Measurements from ENCODE around the gene PLEKHM3.
"Not testable (repeated sequence)": the region's sequence is repeated elsewhere in the genome, so short reads cannot be mapped to it uniquely, and the experiment has no call there.

PLEKHM3 gene

GRCh38 chr2:207812726-207813080, 212.6 kb downstream of the PLEKHM3 start:
- TF ChIP-seq POLR2A (IDR thresholded peaks at IDR 0.05; ENCODE audit: extremely low read depth, insufficient read length) (no peak), MYC (IDR thresholded peaks at IDR 0.05; ENCODE audit: low read depth, low read length) (no peak)
- TF ChIP-seq, protein P1, sequence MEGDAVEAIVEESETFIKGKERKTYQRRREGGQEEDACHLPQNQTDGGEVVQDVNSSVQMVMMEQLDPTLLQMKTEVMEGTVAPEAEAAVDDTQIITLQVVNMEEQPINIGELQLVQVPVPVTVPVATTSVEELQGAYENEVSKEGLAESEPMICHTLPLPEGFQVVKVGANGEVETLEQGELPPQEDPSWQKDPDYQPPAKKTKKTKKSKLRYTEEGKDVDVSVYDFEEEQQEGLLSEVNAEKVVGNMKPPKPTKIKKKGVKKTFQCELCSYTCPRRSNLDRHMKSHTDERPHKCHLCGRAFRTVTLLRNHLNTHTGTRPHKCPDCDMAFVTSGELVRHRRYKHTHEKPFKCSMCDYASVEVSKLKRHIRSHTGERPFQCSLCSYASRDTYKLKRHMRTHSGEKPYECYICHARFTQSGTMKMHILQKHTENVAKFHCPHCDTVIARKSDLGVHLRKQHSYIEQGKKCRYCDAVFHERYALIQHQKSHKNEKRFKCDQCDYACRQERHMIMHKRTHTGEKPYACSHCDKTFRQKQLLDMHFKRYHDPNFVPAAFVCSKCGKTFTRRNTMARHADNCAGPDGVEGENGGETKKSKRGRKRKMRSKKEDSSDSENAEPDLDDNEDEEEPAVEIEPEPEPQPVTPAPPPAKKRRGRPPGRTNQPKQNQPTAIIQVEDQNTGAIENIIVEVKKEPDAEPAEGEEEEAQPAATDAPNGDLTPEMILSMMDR (IDR thresholded peaks at IDR 0.05; ENCODE audit: low read depth, low read length): no peak
- TF ChIP-seq, protein P2, sequence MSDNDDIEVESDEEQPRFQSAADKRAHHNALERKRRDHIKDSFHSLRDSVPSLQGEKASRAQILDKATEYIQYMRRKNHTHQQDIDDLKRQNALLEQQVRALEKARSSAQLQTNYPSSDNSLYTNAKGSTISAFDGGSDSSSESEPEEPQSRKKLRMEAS (IDR thresholded peaks at IDR 0.05; ENCODE audit: low read depth, low read length): no peak
- no peak overlapping the region for H3K4me3 ChIP-seq (ENCODE audit: low read depth, low read length)
- no peak for DNase-seq (ENCODE audit: low read depth)

DNA sequence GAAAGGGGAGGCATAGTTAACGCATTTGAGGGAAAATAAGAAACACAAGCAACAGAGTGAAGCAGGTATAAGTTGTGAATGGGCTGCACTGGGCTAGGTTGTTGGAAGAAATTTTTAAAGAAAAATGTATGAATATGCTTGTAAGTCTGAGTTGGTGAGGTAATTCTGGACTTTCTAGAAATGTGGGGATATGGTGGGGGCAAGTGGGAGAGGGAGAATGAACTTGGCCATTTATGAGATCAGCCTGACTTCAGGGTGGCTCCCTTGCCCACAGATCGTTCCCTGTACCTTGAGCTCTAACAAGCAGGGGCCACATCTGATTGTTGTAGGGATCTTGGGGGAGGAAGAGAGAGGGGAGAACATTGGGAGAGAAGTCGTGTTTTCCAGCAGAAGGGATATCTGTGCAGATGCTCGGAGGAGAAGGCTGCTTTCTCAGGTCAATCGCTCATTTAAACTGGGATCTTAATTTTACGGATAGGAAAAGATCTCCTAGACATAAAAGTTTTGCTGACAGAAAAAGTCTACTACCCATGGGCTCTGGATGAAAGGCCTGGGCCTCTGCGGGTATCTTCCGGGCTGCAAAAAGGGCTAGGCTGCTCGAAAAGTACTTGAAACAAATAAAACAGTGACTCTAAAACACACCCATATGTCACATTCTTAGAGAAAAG, 213.1 kb downstream of the PLEKHM3 start:
- no peak for DNase-seq (ENCODE audit: low read depth)
- H3K4me3 ChIP-seq (ENCODE audit: low read depth, low read length): no peak overlapping the region
- TF ChIP-seq, protein P2 (IDR thresholded peaks at IDR 0.05; ENCODE audit: low read depth, low read length): no peak
- no peak for TF ChIP-seq POLR2A (IDR thresholded peaks at IDR 0.05; ENCODE audit: extremely low read depth, insufficient read length)
- TF ChIP-seq MYC (IDR thresholded peaks at IDR 0.05; ENCODE audit: low read depth, low read length): no peak

- not testable (repeated sequence) for DNase-seq (ENCODE audit: low read depth); H3K4me3 ChIP-seq (ENCODE audit: low read depth, low read length)
These were observed 213.7 kb downstream of the PLEKHM3 start for GRCh38 chr2:207811658-207812057.

- DNase-seq (ENCODE audit: low read depth): no peak
- TF ChIP-seq MYC (IDR thresholded peaks at IDR 0.05; ENCODE audit: low read depth, low read length) (no peak), POLR2A (IDR thresholded peaks at IDR 0.05; ENCODE audit: extremely low read depth, insufficient read length) (no peak)
- TF ChIP-seq, protein P1 (IDR thresholded peaks at IDR 0.05; ENCODE audit: low read depth, low read length): no peak
- TF ChIP-seq, protein P2 (IDR thresholded peaks at IDR 0.05; ENCODE audit: low read depth, low read length): no peak
- no peak overlapping the region for H3K4me3 ChIP-seq (ENCODE audit: low read depth, low read length)
These were observed 215.0 kb downstream of the PLEKHM3 start for GRCh38 chr2:207810200-207810788.

GRCh38 chr2:207808119-207808518, 217.2 kb downstream of the PLEKHM3 start:
- no peak for TF ChIP-seq MYC (IDR thresholded peaks at IDR 0.05; ENCODE audit: low read depth, low read length)
- DNase-seq (ENCODE audit: low read depth): no peak
- H3K4me3 ChIP-seq (ENCODE audit: low read depth, low read length): no peak overlapping the region

DNA sequence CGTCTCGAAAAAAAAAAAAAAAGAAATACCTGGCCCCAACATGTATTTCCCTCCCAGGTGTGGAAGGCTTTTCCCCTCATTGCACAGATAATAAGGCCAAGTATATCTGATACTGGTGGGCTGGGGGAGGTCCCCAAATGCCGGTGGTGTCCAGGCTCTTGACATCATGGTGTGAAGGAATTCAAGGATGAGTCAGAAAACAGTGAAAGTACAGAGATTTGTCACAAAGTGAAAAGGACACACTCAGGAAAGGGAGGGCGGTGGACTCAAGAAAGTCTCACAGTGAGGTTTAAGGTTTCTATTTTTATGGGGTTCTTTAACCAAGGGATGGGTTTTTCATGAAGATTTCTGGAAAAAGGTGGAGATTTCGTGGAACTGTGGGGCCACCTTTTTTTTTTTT, 217.8 kb downstream of the PLEKHM3 start:
- TF ChIP-seq POLR2A (IDR thresholded peaks at IDR 0.05; ENCODE audit: extremely low read depth, insufficient read length) (no peak), MYC (IDR thresholded peaks at IDR 0.05; ENCODE audit: low read depth, low read length) (no peak)
- TF ChIP-seq, protein P1 (IDR thresholded peaks at IDR 0.05; ENCODE audit: low read depth, low read length): no peak
- TF ChIP-seq, protein P2 (IDR thresholded peaks at IDR 0.05; ENCODE audit: low read depth, low read length): no peak
- no peak for DNase-seq (ENCODE audit: low read depth)
- no peak overlapping the region for H3K4me3 ChIP-seq (ENCODE audit: low read depth, low read length)

DNA sequence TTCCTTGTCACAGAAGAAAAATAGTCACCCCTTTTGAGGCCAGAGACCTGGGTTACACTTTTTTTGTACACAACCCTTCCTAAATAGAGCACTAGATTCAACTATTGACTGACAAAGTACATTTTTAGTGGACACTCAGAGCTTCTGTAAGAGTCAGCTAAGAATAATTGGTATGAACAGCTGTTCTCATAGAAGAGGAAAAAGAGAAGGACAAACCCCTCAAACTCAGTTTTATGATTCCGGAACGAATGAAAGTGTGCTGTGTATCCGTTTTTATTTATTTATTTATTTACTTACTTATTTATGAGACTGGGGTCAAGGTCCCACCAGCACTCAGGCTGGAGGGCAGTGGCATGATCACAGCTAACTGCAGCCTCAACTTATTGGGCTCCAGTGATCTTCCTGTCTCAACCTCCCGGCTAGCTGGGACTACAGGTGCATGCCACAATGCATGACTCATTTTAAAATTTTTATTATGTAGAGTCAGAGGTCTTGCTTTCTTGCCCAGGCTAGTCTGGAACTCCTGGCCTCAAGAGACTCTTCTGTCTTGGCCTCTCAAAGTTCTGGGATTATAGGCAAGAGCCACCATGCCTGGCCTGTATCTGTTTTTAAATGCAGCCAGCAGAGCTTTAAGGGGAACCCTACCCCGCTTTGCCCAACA, 219.6 kb downstream of the PLEKHM3 start:
- no peak for DNase-seq (ENCODE audit: low read depth)
- H3K4me3 ChIP-seq (ENCODE audit: low read depth, low read length): no peak overlapping the region
- TF ChIP-seq, protein P1 (IDR thresholded peaks at IDR 0.05; ENCODE audit: low read depth, low read length): no peak
- TF ChIP-seq POLR2A (IDR thresholded peaks at IDR 0.05; ENCODE audit: extremely low read depth, insufficient read length) (no peak), MYC (IDR thresholded peaks at IDR 0.05; ENCODE audit: low read depth, low read length) (no peak)
- TF ChIP-seq, protein P2 (IDR thresholded peaks at IDR 0.05; ENCODE audit: low read depth, low read length): no peak
